SK-N-SH (cell line): ENCODE data around the gene PRR15.

ENCODE experiments used
- EZH2phosphoT487 ChIP-seq: fragments of 200-600 bp; sonication (generic); IDR thresholded peaks from 2 replicates; pipeline ENCODE4 v1.6.1; 2017; ENCODE audit warnings: low read depth, mixed run types, mild to moderate bottlenecking, antibody characterized with exemption, moderate library complexity, borderline replicate concordance
- GABPA ChIP-seq: IDR thresholded peaks from 2 replicates; pipeline ENCODE4 v1.4.0; 2012; ENCODE audit warnings: low read depth, mild to moderate bottlenecking
- YY1 ChIP-seq: IDR thresholded peaks from 2 replicates; pipeline ENCODE4 v1.4.0; 2012; ENCODE audit warnings: low read depth, mild to moderate bottlenecking

DNA sequence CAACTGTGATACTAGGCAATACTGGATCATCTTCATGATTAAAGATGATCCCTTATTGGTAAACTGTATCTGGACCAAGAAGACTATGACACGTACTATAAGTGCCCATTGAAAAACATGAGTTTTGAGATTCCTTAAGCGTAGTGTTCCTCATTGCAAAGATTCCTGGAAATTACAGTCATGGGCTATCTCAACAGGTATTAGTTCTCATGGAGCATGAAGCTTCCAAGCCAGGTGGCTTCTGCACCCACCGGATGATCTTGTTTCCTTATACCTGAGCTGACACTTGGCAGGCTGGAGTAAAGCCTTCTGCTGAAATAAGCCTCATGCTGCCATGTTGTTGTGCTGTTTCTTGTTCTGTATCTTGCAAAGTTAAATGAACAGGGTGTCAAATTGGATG, 8.6 kb upstream of the PRR15 start:
- no peak for TF ChIP-seq EZH2phosphoT487
- TF ChIP-seq GABPA = no peak
- no peak for TF ChIP-seq YY1
